Kidney (tissue), 22 donors: ENCODE results near the gene AGXT2. TPM values are rescaled to one million over a fixed set of nuclear protein-coding genes. Genes with fewer than 3 reads are reported as not detected.

Source experiments
- DNase-seq, 5 donors: peaks; one replicate each; pipeline ENCODE4 v3.0.0-alpha.2; 2013 to 2020
- FAIRE-seq: peaks from 2 replicates; lab custom pipeline; 2012; peaks lifted over from hg19 to GRCh38; lab: Jason Lieb, UNC
- H3K27ac ChIP-seq, 2 donors: one replicate each; pipeline ENCODE4 v1.7.0; 2013; ENCODE audit warnings: low read depth in 2 of 2, low read length in 2 of 2, inconsistent platforms in 1 of 2
- H3K27me3 ChIP-seq: one replicate; pipeline ENCODE4 v1.7.1; 2013; ENCODE audit warnings: low read length, inconsistent platforms; ENCODE audit not compliant: control insufficient read depth, insufficient read depth
- H3K36me3 ChIP-seq, 3 donors: one replicate each; pipeline versions ENCODE4 v1.7.0 to v1.7.1; 2013; ENCODE audit warnings: low read length in 3 of 3, control low read depth in 1 of 3, inconsistent platforms in 1 of 3; ENCODE audit not compliant: insufficient read depth in 3 of 3, control insufficient read depth in 2 of 3
- H3K4me1 ChIP-seq, 3 donors: one replicate each; pipeline versions ENCODE4 v1.7.0 to v1.7.1; 2013; ENCODE audit warnings: low read length in 3 of 3, inconsistent platforms in 1 of 3, low read depth in 1 of 3; ENCODE audit not compliant: control insufficient read depth in 2 of 3, insufficient read depth in 2 of 3
- H3K4me3 ChIP-seq, 3 donors: one replicate each; pipeline versions ENCODE4 v1.7.0 to v1.8.1; 2013; ENCODE audit warnings: low read length in 3 of 3, control low read depth in 1 of 3, inconsistent platforms in 1 of 3
- H3K9ac ChIP-seq, 3 donors: one replicate each; pipeline versions ENCODE4 v1.7.0 to v1.7.1; 2013; ENCODE audit warnings: low read length in 3 of 3, control low read depth in 1 of 3, inconsistent platforms in 1 of 3
- H3K9me3 ChIP-seq, 3 donors: one replicate each; pipeline versions ENCODE4 v1.7.0 to v1.7.1; 2013; ENCODE audit warnings: low read length in 3 of 3, control low read depth in 1 of 3, inconsistent platforms in 1 of 3; ENCODE audit not compliant: control insufficient read depth in 2 of 3, insufficient read depth in 1 of 3
- intact Hi-C: fragments of 100-400 bp; cut with DNase I; formaldehyde crosslinking; loops from one replicate; pipeline ENCODE4 v1.11.1; 2022
- long read RNA-seq, 10 donors: library from polyadenylated mRNA in 1 of 10; unstranded in 1 of 10; transcript quantifications; one replicate each; pipeline ENCODE4 v2.0.0 and lab custom pipeline, GENCODE V29; 2021 to 2026
- polyA plus RNA-seq: library from polyadenylated mRNA; stranded (reverse); fragments of 350-450 nt; fragmentation: Illumina TruSeq; extraction: RNeasy Lipid Tissue Mini Kit (QIAGEN cat#74804); gene quantifications from one replicate; pipeline ENCODE4 v1.2.3, GENCODE V29; 2014; ENCODE audit warnings: low read depth, low replicate concordance; ENCODE audit not compliant: insufficient read depth
- total RNA-seq: library from RNA; stranded (reverse); fragmentation: NEBNext Ultra II Directional; extraction: Animal tissue kit (Norgen Biotek cat#: 25700); gene quantifications from one replicate; pipeline ENCODE4 v1.2.1, GENCODE V29; 2021
- TF ChIP-seq, protein P1 (sequence below): IDR thresholded peaks from 3 replicates; pipeline ENCODE4 v1.5.1; 2012; ENCODE audit warnings: mild to moderate bottlenecking, moderate library complexity, borderline replicate concordance; ENCODE audit not compliant: insufficient read depth; ENCODE audit errors: extremely low read depth
- donor health status: control.
- donor health status: control.
- donor health status: control.
- donor health status: control.
- donor health status: control.
- donor health status: DM: yes; HTN: yes; CAD: no.
- donor health status: Normal renal cell carcinoma (clear cell type).

Gene AGXT2, protein sequence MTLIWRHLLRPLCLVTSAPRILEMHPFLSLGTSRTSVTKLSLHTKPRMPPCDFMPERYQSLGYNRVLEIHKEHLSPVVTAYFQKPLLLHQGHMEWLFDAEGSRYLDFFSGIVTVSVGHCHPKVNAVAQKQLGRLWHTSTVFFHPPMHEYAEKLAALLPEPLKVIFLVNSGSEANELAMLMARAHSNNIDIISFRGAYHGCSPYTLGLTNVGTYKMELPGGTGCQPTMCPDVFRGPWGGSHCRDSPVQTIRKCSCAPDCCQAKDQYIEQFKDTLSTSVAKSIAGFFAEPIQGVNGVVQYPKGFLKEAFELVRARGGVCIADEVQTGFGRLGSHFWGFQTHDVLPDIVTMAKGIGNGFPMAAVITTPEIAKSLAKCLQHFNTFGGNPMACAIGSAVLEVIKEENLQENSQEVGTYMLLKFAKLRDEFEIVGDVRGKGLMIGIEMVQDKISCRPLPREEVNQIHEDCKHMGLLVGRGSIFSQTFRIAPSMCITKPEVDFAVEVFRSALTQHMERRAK
- 8.0 TPM for total RNA-seq
- polyA plus RNA-seq = 215 TPM
- long read RNA-seq, donor 1, partial matches to known transcripts = 0 of 3 reads
- long read RNA-seq, donor 1, other reads (novel, unspliced or antisense) = 0 of 3 reads
- long read RNA-seq, donor 2, transcript AGXT2-201 (14 exons, 2,364 nt) = major isoform, 12 of 31 reads
- long read RNA-seq, donor 2, partial matches to known transcripts = 9 of 31 reads
- long read RNA-seq, donor 2, other reads (novel, unspliced or antisense) = 5 of 31 reads
- long read RNA-seq, donor 3, transcript AGXT2-205 (6 exons, 1,831 nt) = minor isoform, 10 of 40 reads
- long read RNA-seq, donor 3, transcript AGXT2-201 (14 exons, 2,364 nt) = major isoform, 16 of 40 reads
- long read RNA-seq, donor 3, partial matches to known transcripts = 6 of 40 reads
- long read RNA-seq, donor 3, other reads (novel, unspliced or antisense) = 8 of 40 reads
- long read RNA-seq, donor 4, transcript AGXT2-201 (14 exons, 2,364 nt) = major isoform, 8 of 11 reads
- long read RNA-seq, donor 4, partial matches to known transcripts = 0 of 11 reads
- long read RNA-seq, donor 4, other reads (novel, unspliced or antisense) = 0 of 11 reads
- long read RNA-seq, donor 5, partial matches to known transcripts = 0 of 3 reads
- long read RNA-seq, donor 5, other reads (novel, unspliced or antisense) = 0 of 3 reads
- long read RNA-seq, donor 6, transcript AGXT2-205 (6 exons, 1,831 nt) = minor isoform, 7 of 29 reads
- long read RNA-seq, donor 6, transcript AGXT2-201 (14 exons, 2,364 nt) = major isoform, 9 of 29 reads
- long read RNA-seq, donor 6, partial matches to known transcripts = 12 of 29 reads
- long read RNA-seq, donor 6, other reads (novel, unspliced or antisense) = 0 of 29 reads
- long read RNA-seq, donor 7, transcript AGXT2-201 (14 exons, 2,364 nt) = major isoform, 6 of 12 reads
- long read RNA-seq, donor 7, partial matches to known transcripts = 2 of 12 reads
- long read RNA-seq, donor 7, other reads (novel, unspliced or antisense) = 2 of 12 reads
- long read RNA-seq, donor 8, partial matches to known transcripts = 0 of 5 reads
- long read RNA-seq, donor 8, other reads (novel, unspliced or antisense) = 0 of 5 reads
- long read RNA-seq, donor 9, partial matches to known transcripts = 0 of 2 reads
- long read RNA-seq, donor 9, other reads (novel, unspliced or antisense) = 0 of 2 reads
- long read RNA-seq, donor 10, transcript AGXT2-201 (14 exons, 2,364 nt) = major isoform, 7 of 12 reads
- long read RNA-seq, donor 10, transcript AGXT2-205 (6 exons, 1,831 nt) = minor isoform, 5 of 12 reads
- long read RNA-seq, donor 10, partial matches to known transcripts = 0 of 12 reads
- long read RNA-seq, donor 10, other reads (novel, unspliced or antisense) = 0 of 12 reads

DNA sequence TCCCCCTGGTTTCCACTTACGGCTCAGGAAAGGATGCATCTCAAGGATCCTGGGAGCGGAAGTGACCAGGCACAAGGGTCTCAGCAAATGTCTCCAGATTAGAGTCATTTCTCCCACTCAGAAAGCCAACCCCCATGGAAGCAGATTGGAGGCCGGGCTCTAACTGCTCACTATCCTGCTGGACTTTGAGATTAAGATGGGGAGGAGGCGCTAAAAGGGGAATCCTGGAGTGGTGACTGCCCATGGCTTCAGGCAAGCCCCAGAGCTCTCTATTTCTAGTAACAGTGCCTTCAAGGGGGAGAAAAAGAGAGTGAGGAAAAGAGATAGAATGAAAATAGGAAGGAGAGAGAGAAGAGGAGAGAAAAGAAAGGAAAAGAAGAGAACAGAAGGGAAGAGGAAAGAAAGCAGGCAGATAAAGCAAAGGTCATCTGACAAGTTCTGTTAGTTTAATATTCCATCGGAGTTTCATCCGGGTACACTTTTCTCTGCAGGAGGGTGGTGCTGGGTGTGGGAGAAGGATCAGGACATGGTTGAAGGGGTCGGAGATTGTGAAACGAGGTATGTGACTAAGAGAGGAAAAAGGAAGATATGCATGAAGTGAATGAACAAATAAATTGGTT, at the start of gene AGXT2:
Gene AGXT2, minus strand, starts transcription at position 165 of the 620 bp plus-strand sequence. Its CDS starts 57 bp downstream, at position 108.
- Histone ChIP-seq H3K9me3 (no peaks in the 10 kb centered on the region), H3K36me3 (no peaks in the 10 kb centered on the region), H3K27me3 (no peaks in the 10 kb centered on the region), H3K4me3 (peak within 1 kb of the TSS; percentile 13 to 79 (median 61)), H3K4me1 (peaks cover 0 to 4% (median 2%) of the 10 kb centered on the region in 3 donors), H3K27ac (peak within 1 kb of the TSS; percentile 81 to 85), H3K9ac (peak within 1 kb of the TSS in 1 of 3 donors; percentile 43)
- DNase-seq (peak in 1 of 5 donors; percentile 42), FAIRE-seq (no peak)
- intact Hi-C loops = no loop called here
- TF ChIP-seq, protein P1, sequence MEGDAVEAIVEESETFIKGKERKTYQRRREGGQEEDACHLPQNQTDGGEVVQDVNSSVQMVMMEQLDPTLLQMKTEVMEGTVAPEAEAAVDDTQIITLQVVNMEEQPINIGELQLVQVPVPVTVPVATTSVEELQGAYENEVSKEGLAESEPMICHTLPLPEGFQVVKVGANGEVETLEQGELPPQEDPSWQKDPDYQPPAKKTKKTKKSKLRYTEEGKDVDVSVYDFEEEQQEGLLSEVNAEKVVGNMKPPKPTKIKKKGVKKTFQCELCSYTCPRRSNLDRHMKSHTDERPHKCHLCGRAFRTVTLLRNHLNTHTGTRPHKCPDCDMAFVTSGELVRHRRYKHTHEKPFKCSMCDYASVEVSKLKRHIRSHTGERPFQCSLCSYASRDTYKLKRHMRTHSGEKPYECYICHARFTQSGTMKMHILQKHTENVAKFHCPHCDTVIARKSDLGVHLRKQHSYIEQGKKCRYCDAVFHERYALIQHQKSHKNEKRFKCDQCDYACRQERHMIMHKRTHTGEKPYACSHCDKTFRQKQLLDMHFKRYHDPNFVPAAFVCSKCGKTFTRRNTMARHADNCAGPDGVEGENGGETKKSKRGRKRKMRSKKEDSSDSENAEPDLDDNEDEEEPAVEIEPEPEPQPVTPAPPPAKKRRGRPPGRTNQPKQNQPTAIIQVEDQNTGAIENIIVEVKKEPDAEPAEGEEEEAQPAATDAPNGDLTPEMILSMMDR = no peak

- H3K36me3 ChIP-seq = peaks cover 0 to 5% (median 0%) of the 10 kb centered on the region in 3 donors
- intact Hi-C loops = no loop called here
Measured at GRCh38 chr5:35096932-35097331, 49.2 kb upstream of the AGXT2 start.

More at GRCh38 chr5:35096932-35097331, 49.2 kb upstream of the AGXT2 start:
- no peak overlapping the region for H3K27ac ChIP-seq
- H3K4me3 ChIP-seq = no peak overlapping the region
- H3K4me1 ChIP-seq = peaks cover 0 to 4% (median 0%) of the 10 kb centered on the region in 3 donors
- H3K9me3 ChIP-seq = no peaks in the 10 kb centered on the region
- DNase-seq = no peak
- H3K27me3 ChIP-seq = no peaks in the 10 kb centered on the region
- FAIRE-seq = no peak
- TF ChIP-seq, protein P1 = no peak
- H3K9ac ChIP-seq = no peak overlapping the region
